ENCODE measurements around the gene IL18RAP. TPM values are rescaled to one million over a fixed set of nuclear protein-coding genes. Genes with fewer than 3 reads are reported as not detected.

The IL18RAP gene
- total RNA-seq, 1 experiment from 2014 or later = not detected

GRCh38 chr2:102399499-102400141, 23.3 kb upstream of the IL18RAP start:
- ChIA-PET POLR2A (no interaction called here), CTCF (interaction anchor here (0.6 kb wide), 1 partner anchor 62 kb away, joined by 3 read pairs; no protein-coding TSS in a partner anchor)
- BruUV-seq (replicated peaks) = no TSS peak
- H3K4me1 Mint-ChIP-seq (ENCODE audit: low read depth, unreplicated experiment) = no peaks in the 10 kb centered on the region
- intact Hi-C loops (cut with micrococcal nuclease; ENCODE audit: unreplicated experiment) = no loop called here
- no peaks in the 10 kb centered on the region for H3K9me3 ChIP-seq
- no peaks in the 10 kb centered on the region for H3K36me3 Mint-ChIP-seq (ENCODE audit: insufficient read depth, unreplicated experiment)
- DNase-seq = no peak
- peaks cover 4% of the 10 kb centered on the region; the same call in 1 of the 2 replicates for H3K4me1 ChIP-seq
- H3K4me3 ChIP-seq (ENCODE audit: low read depth, low read length) = no peak overlapping the region
- H3K27me3 ChIP-seq (replicated peaks; ENCODE audit: control insufficient read depth, insufficient read depth, low read length) = no peaks in the 10 kb centered on the region; the same call in 1 of the 2 replicates
- no peak overlapping the region for H3K27ac Mint-ChIP-seq (ENCODE audit: unreplicated experiment)
- no peaks in the 10 kb centered on the region for H3K36me3 ChIP-seq (ENCODE audit: control insufficient read depth, insufficient read depth, low read length)
- no peaks in the 10 kb centered on the region for H3K9me3 Mint-ChIP-seq (ENCODE audit: unreplicated experiment)
- TF ChIP-seq, protein P1, sequence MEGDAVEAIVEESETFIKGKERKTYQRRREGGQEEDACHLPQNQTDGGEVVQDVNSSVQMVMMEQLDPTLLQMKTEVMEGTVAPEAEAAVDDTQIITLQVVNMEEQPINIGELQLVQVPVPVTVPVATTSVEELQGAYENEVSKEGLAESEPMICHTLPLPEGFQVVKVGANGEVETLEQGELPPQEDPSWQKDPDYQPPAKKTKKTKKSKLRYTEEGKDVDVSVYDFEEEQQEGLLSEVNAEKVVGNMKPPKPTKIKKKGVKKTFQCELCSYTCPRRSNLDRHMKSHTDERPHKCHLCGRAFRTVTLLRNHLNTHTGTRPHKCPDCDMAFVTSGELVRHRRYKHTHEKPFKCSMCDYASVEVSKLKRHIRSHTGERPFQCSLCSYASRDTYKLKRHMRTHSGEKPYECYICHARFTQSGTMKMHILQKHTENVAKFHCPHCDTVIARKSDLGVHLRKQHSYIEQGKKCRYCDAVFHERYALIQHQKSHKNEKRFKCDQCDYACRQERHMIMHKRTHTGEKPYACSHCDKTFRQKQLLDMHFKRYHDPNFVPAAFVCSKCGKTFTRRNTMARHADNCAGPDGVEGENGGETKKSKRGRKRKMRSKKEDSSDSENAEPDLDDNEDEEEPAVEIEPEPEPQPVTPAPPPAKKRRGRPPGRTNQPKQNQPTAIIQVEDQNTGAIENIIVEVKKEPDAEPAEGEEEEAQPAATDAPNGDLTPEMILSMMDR (IDR thresholded peaks at IDR 0.05; ENCODE audit: insufficient read depth in 1 of 2, low read depth in 1 of 2, low read length in 1 of 2, severe bottlenecking in 1 of 2, unreplicated experiment in 1 of 2) = no peak
- no peaks in the 10 kb centered on the region for H3K27me3 Mint-ChIP-seq (ENCODE audit: insufficient read depth, unreplicated experiment)
- no peak overlapping the region for H3K4me3 Mint-ChIP-seq (ENCODE audit: unreplicated experiment)

DNA sequence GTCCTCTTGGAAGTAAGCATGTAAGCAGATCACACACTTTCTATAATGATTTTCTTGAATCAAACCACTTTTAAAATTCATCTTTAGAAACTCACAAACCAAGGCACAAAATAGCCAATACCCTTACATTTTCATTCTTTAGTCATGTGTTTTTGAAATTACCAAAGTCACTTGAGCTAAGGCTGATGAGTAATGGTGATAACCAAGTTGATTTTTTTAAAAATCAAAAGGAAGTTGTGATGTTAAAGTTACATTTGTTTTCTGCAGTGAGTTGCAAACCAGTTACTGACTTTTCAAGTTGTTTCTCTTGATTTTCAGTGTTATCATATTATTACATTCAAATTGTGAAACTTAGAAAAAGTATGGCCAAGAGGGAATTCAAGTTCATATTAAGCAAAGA, 21.5 kb upstream of the IL18RAP start:
- TF ChIP-seq, protein P1 (IDR thresholded peaks at IDR 0.05; ENCODE audit: insufficient read depth in 1 of 2, low read depth in 1 of 2, low read length in 1 of 2, severe bottlenecking in 1 of 2, unreplicated experiment in 1 of 2) = no peak
- Mint-ChIP-seq H3K27ac (ENCODE audit: unreplicated experiment) (no peak overlapping the region), H3K4me1 (ENCODE audit: low read depth, unreplicated experiment) (no peaks in the 10 kb centered on the region), H3K9me3 (ENCODE audit: unreplicated experiment) (no peaks in the 10 kb centered on the region), H3K36me3 (ENCODE audit: insufficient read depth, unreplicated experiment) (no peaks in the 10 kb centered on the region), H3K27me3 (ENCODE audit: insufficient read depth, unreplicated experiment) (peaks cover under 1% of the 10 kb centered on the region), H3K4me3 (ENCODE audit: unreplicated experiment) (no peak overlapping the region)
- DNase-seq = no peak
- Histone ChIP-seq H3K9me3 (no peaks in the 10 kb centered on the region), H3K36me3 (ENCODE audit: control insufficient read depth, insufficient read depth, low read length) (no peaks in the 10 kb centered on the region), H3K4me3 (ENCODE audit: low read depth, low read length) (no peak overlapping the region), H3K27me3 (replicated peaks; ENCODE audit: control insufficient read depth, insufficient read depth, low read length) (no peaks in the 10 kb centered on the region; the same call in 1 of the 2 replicates), H3K4me1 (peaks cover 4% of the 10 kb centered on the region; the same call in 1 of the 2 replicates)
- CTCF ChIA-PET = no interaction called here
- intact Hi-C loops (cut with micrococcal nuclease; ENCODE audit: unreplicated experiment) = no loop called here
- BruUV-seq (replicated peaks) = no TSS peak
- POLR2A ChIA-PET = no interaction called here

GRCh38 chr2:102401865-102402264, 21.1 kb upstream of the IL18RAP start:
- Mint-ChIP-seq H3K36me3 (ENCODE audit: insufficient read depth, unreplicated experiment) (no peaks in the 10 kb centered on the region), H3K4me1 (ENCODE audit: low read depth, unreplicated experiment) (no peaks in the 10 kb centered on the region), H3K4me3 (ENCODE audit: unreplicated experiment) (no peak overlapping the region), H3K27me3 (ENCODE audit: insufficient read depth, unreplicated experiment) (peaks cover 4% of the 10 kb centered on the region), H3K9me3 (ENCODE audit: unreplicated experiment) (no peaks in the 10 kb centered on the region), H3K27ac (ENCODE audit: unreplicated experiment) (no peak overlapping the region)
- TF ChIP-seq, protein P1 (IDR thresholded peaks at IDR 0.05; ENCODE audit: insufficient read depth in 1 of 2, low read depth in 1 of 2, low read length in 1 of 2, severe bottlenecking in 1 of 2, unreplicated experiment in 1 of 2) = no peak
- DNase-seq = no peak
- ChIA-PET CTCF (no interaction called here), POLR2A (no interaction called here)
- intact Hi-C loops (cut with micrococcal nuclease; ENCODE audit: unreplicated experiment) = no loop called here
- Histone ChIP-seq H3K36me3 (ENCODE audit: control insufficient read depth, insufficient read depth, low read length) (no peaks in the 10 kb centered on the region), H3K4me1 (peaks cover 4% of the 10 kb centered on the region; the same call in 1 of the 2 replicates), H3K27me3 (replicated peaks; ENCODE audit: control insufficient read depth, insufficient read depth, low read length) (no peaks in the 10 kb centered on the region; the same call in 1 of the 2 replicates), H3K4me3 (ENCODE audit: low read depth, low read length) (no peak overlapping the region), H3K9me3 (no peaks in the 10 kb centered on the region)
- no TSS peak for BruUV-seq (replicated peaks)

Measured in Caco-2 (cell line).